ENCODE measurements around the gene ARL15.

- no peak for TF ChIP-seq CTCF (IDR thresholded peaks at IDR 0.05; ENCODE audit: borderline replicate concordance, extremely low read depth, low read length, poor library complexity, severe bottlenecking)
- no peak for TF ChIP-seq EZH2 (IDR thresholded peaks at IDR 0.05; ENCODE audit: borderline replicate concordance, low read depth, low read length, severe bottlenecking)
These were observed 453.9 kb downstream of the ARL15 start for GRCh38 chr5:53856506-53856905.
